DND-41 (cell line): Measurements from ENCODE around the gene CSRNP3.

Source experiments
- ATAC-seq: fragments of 200-7000 bp; cut with Tn5 transposase; 3 replicates; pipeline ENCODE4 v1.9.1; 2021; ENCODE audit warnings: low read depth; ENCODE audit not compliant: insufficient read depth
- DNase-seq: peaks from one replicate; pipeline ENCODE4 v3.0.0-alpha.2; 2020
- H2AFZ ChIP-seq: 2 replicates; pipeline ENCODE4 v1.6.0; 2012; ENCODE audit warnings: low read depth, low read length
- H3K27ac ChIP-seq: 2 replicates; pipeline ENCODE4 v1.5.1; 2012; ENCODE audit warnings: low read length, inconsistent platforms
- H3K27me3 ChIP-seq: fragments of 200-600 bp; sonication (generic); 2 replicates; pipeline ENCODE4 v1.6.0; 2012; ENCODE audit warnings: low read length, mild to moderate bottlenecking, inconsistent platforms; ENCODE audit not compliant: insufficient read depth, poor library complexity
- H3K36me3 ChIP-seq: 2 replicates; pipeline ENCODE4 v1.5.1; 2012; ENCODE audit warnings: low read length, inconsistent platforms; ENCODE audit not compliant: insufficient read depth
- H3K4me1 ChIP-seq: 2 replicates; pipeline ENCODE4 v1.5.1; 2012; ENCODE audit warnings: mild to moderate bottlenecking, low read length; ENCODE audit not compliant: insufficient read depth
- H3K4me2 ChIP-seq: 2 replicates; pipeline ENCODE4 v1.6.0; 2012; ENCODE audit warnings: mild to moderate bottlenecking, moderate library complexity, low read length, inconsistent platforms; ENCODE audit not compliant: insufficient read depth
- H3K4me3 ChIP-seq, 2 experiments: fragments of 200-600 bp in 1 of 2; shearing (Covaris generic) in 1 of 2; 2 replicates each; pipeline ENCODE4 v1.5.1; 2012 to 2016; ENCODE audit warnings: inconsistent platforms in 2 of 2, low read length in 2 of 2, mild to moderate bottlenecking in 2 of 2, low read depth in 1 of 2, moderate library complexity in 1 of 2
- H3K79me2 ChIP-seq: 2 replicates; pipeline ENCODE4 v1.6.0; 2012; ENCODE audit warnings: low read length, inconsistent platforms; ENCODE audit not compliant: insufficient read depth
- H3K9ac ChIP-seq: 2 replicates; pipeline ENCODE4 v1.6.0; 2012; ENCODE audit warnings: low read depth, mild to moderate bottlenecking, inconsistent platforms, low read length, moderate library complexity
- H3K9me3 ChIP-seq: 2 replicates; pipeline ENCODE4 v1.5.1; 2012; ENCODE audit warnings: low read length, moderate library complexity, mild to moderate bottlenecking, inconsistent platforms; ENCODE audit not compliant: insufficient read depth, severe bottlenecking
- H4K20me1 ChIP-seq: 2 replicates; pipeline ENCODE4 v1.6.0; 2012; ENCODE audit warnings: low read length; ENCODE audit not compliant: insufficient read depth
- CTCF ChIP-seq: IDR thresholded peaks from 2 replicates; pipeline ENCODE4 v1.5.1; 2012; ENCODE audit warnings: borderline replicate concordance, low read length, moderate library complexity, mild to moderate bottlenecking; ENCODE audit not compliant: poor library complexity, severe bottlenecking; ENCODE audit errors: extremely low read depth
- EZH2 ChIP-seq: IDR thresholded peaks from 3 replicates; pipeline ENCODE4 v1.6.1; 2012; ENCODE audit warnings: borderline replicate concordance, low read depth, mild to moderate bottlenecking, moderate library complexity, low read length, inconsistent platforms; ENCODE audit not compliant: severe bottlenecking

Gene CSRNP3

GRCh38 chr2:165513479-165513878, 44.0 kb downstream of the CSRNP3 start:
- no peaks in the 10 kb centered on the region for H3K27me3 ChIP-seq
- H3K79me2 ChIP-seq = no peaks in the 10 kb centered on the region
- no peak overlapping the region for H3K27ac ChIP-seq
- no peaks in the 10 kb centered on the region for H3K9me3 ChIP-seq
- no peak overlapping the region for H2AFZ ChIP-seq
- H3K4me1 ChIP-seq = no peaks in the 10 kb centered on the region
- no peak overlapping the region for H3K4me3 ChIP-seq
- ATAC-seq (no peak), DNase-seq (no peak)
- H3K4me2 ChIP-seq = no peak overlapping the region
- H3K36me3 ChIP-seq = no peaks in the 10 kb centered on the region
- H4K20me1 ChIP-seq = no peaks in the 10 kb centered on the region
- no peak overlapping the region for H3K9ac ChIP-seq
- TF ChIP-seq EZH2 (no peak), CTCF (no peak)

- Histone ChIP-seq H4K20me1 (no peaks in the 10 kb centered on the region), H3K4me3 (no peak overlapping the region), H3K9ac (no peak overlapping the region), H3K79me2 (no peaks in the 10 kb centered on the region), H3K27me3 (no peaks in the 10 kb centered on the region), H3K4me2 (no peak overlapping the region), H3K4me1 (no peaks in the 10 kb centered on the region), H3K36me3 (no peaks in the 10 kb centered on the region), H3K9me3 (no peaks in the 10 kb centered on the region), H3K27ac (no peak overlapping the region), H2AFZ (no peak overlapping the region)
- DNase-seq (no peak), ATAC-seq (no peak)
- TF ChIP-seq CTCF (no peak), EZH2 (no peak)
These were observed 49.1 kb downstream of the CSRNP3 start for GRCh38 chr2:165518611-165519010.

GRCh38 chr2:165522719-165523118, 53.2 kb downstream of the CSRNP3 start:
- Histone ChIP-seq H3K27ac (no peak overlapping the region), H3K79me2 (no peaks in the 10 kb centered on the region)
- DNase-seq = no peak

More at GRCh38 chr2:165522719-165523118, 53.2 kb downstream of the CSRNP3 start:
- H3K36me3 ChIP-seq = no peaks in the 10 kb centered on the region
- H3K4me3 ChIP-seq = no peak overlapping the region
- H2AFZ ChIP-seq = no peak overlapping the region
- no peaks in the 10 kb centered on the region for H4K20me1 ChIP-seq
- H3K4me2 ChIP-seq = no peak overlapping the region
- no peaks in the 10 kb centered on the region for H3K4me1 ChIP-seq
- TF ChIP-seq CTCF = no peak
- TF ChIP-seq EZH2 = no peak
- no peaks in the 10 kb centered on the region for H3K9me3 ChIP-seq
- no peaks in the 10 kb centered on the region for H3K27me3 ChIP-seq
- no peak overlapping the region for H3K9ac ChIP-seq
- no peak for ATAC-seq
